DOHH2 (cell line): ENCODE measurements around the gene IL10RA.

ENCODE experiments used
- CTCF ChIP-seq: fragments of 200-600 bp; sonication (generic); IDR thresholded peaks from one replicate; pipeline ENCODE4 v1.5.1; 2014; ENCODE audit warnings: antibody characterized with exemption, mild to moderate bottlenecking, low read depth, low read length; ENCODE audit not compliant: poor library complexity, severe bottlenecking
- EZH2phosphoT487 ChIP-seq: fragments of 200-600 bp; sonication (generic); IDR thresholded peaks from 2 replicates; pipeline ENCODE4 v1.6.1; 2017; ENCODE audit warnings: borderline replicate concordance, mild to moderate bottlenecking, antibody characterized with exemption, low read length, moderate library complexity, mixed read lengths

GRCh38 chr11:117992136-117992535 lies 5.9 kb downstream of the IL10RA start:
- TF ChIP-seq CTCF (no peak), EZH2phosphoT487 (no peak)
